HFFc6 (cell line): ENCODE results near the gene COL1A2. TPM values are rescaled to one million over a fixed set of nuclear protein-coding genes. Genes with fewer than 3 reads are reported as not detected.

ENCODE experiments used
- DNase-seq: peaks from one replicate; pipeline ENCODE4 v3.0.0-alpha.2; 2018
- H3K27ac Mint-ChIP-seq: 2 replicates; pipeline ENCODE4 v1.8.0; 2020; ENCODE audit warnings: mild to moderate bottlenecking, mixed read lengths
- H3K27me3 Mint-ChIP-seq: 2 replicates; pipeline ENCODE4 v1.8.0; 2021; ENCODE audit warnings: mild to moderate bottlenecking, moderate library complexity, mixed read lengths; ENCODE audit not compliant: insufficient read depth
- H3K36me3 Mint-ChIP-seq: 2 replicates; pipeline ENCODE4 v1.8.0; 2021; ENCODE audit warnings: low read depth, mixed read lengths
- H3K4me1 Mint-ChIP-seq: 2 replicates; pipeline ENCODE4 v1.8.0; 2020; ENCODE audit warnings: low read depth, mixed read lengths
- H3K4me3 Mint-ChIP-seq: 2 replicates; pipeline ENCODE4 v1.8.0; 2020; ENCODE audit warnings: mild to moderate bottlenecking, moderate library complexity, mixed read lengths
- H3K9me3 Mint-ChIP-seq: 2 replicates; pipeline ENCODE4 v1.8.0; 2020; ENCODE audit warnings: mild to moderate bottlenecking, mixed read lengths
- total RNA-seq, 6 experiments: library from RNA; stranded (reverse); fragmentation: NEBNext Ultra II Directional; extraction: Animal tissue kit (Norgen Biotek cat#: 25700); gene quantifications; 2 replicates in 1 of 6; 3 replicates in 5 of 6; pipeline ENCODE4 v1.2.3, GENCODE V29; 2021
- TF ChIP-seq, protein P1 (sequence below): fragments of 200-600 bp; sonication (generic); IDR thresholded peaks from 2 replicates; pipeline ENCODE4 v1.5.0; 2021; ENCODE audit warnings: antibody characterized with exemption, mild to moderate bottlenecking

Gene COL1A2
- total RNA-seq, 6 experiments from 2014 or later: 3,728 to 6,317 (median 3,918) TPM

DNA sequence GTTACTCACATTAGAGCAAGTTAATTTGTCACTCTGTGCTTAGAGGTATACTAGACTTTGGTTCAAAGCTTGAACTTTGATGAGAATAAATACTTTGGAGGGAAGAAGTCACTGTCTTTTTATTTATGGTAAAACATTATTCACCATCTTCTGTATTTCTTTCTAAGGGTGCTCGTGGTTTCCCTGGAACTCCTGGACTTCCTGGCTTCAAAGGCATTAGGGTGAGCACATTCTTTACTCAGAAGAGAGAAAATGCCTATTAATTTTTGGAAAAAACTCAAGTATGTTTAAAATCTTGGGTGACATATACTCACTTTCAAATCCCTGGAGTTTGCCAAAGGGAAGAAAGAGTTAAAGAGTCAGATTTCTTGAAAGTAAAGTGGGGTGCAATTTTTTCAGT lies 10.8 kb downstream of the COL1A2 start:
- H3K27me3 Mint-ChIP-seq: peaks cover 10% of the 10 kb centered on the region
- peak overlapping the region; percentile 90 for H3K27ac Mint-ChIP-seq
- H3K4me1 Mint-ChIP-seq: peaks cover 100% of the 10 kb centered on the region
- DNase-seq: no peak
- TF ChIP-seq, protein P1, sequence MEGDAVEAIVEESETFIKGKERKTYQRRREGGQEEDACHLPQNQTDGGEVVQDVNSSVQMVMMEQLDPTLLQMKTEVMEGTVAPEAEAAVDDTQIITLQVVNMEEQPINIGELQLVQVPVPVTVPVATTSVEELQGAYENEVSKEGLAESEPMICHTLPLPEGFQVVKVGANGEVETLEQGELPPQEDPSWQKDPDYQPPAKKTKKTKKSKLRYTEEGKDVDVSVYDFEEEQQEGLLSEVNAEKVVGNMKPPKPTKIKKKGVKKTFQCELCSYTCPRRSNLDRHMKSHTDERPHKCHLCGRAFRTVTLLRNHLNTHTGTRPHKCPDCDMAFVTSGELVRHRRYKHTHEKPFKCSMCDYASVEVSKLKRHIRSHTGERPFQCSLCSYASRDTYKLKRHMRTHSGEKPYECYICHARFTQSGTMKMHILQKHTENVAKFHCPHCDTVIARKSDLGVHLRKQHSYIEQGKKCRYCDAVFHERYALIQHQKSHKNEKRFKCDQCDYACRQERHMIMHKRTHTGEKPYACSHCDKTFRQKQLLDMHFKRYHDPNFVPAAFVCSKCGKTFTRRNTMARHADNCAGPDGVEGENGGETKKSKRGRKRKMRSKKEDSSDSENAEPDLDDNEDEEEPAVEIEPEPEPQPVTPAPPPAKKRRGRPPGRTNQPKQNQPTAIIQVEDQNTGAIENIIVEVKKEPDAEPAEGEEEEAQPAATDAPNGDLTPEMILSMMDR: no peak
- H3K36me3 Mint-ChIP-seq: peaks cover 94% of the 10 kb centered on the region
- H3K9me3 Mint-ChIP-seq: no peaks in the 10 kb centered on the region
- H3K4me3 Mint-ChIP-seq: peak overlapping the region; percentile 76

DNA sequence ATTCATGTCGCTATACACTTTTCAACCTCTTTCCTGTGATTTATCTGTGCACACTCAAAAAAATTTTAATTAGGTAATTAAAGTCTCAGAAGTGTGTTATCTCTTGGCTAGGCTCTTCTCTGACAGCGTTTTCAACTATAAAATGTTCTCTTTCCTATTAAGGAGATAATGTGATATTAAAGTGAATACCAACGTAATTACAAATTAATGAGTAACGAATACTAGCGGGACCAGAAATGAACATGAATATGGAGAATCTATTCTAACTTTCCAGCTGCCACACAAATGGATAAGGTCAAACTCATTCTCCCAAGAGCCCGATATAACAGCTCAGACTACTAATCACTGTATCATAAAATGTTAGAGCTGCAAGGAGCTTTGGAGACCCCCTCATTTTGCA lies 12.0 kb downstream of the COL1A2 start:
- peaks cover 15% of the 10 kb centered on the region for H3K27me3 Mint-ChIP-seq
- H3K9me3 Mint-ChIP-seq: no peaks in the 10 kb centered on the region
- peak overlapping the region; percentile 76 for H3K4me3 Mint-ChIP-seq
- DNase-seq: no peak
- H3K4me1 Mint-ChIP-seq: peaks cover 100% of the 10 kb centered on the region
- peak overlapping the region; percentile 90 for H3K27ac Mint-ChIP-seq
- H3K36me3 Mint-ChIP-seq: peaks cover 94% of the 10 kb centered on the region
- TF ChIP-seq, protein P1: no peak

DNA sequence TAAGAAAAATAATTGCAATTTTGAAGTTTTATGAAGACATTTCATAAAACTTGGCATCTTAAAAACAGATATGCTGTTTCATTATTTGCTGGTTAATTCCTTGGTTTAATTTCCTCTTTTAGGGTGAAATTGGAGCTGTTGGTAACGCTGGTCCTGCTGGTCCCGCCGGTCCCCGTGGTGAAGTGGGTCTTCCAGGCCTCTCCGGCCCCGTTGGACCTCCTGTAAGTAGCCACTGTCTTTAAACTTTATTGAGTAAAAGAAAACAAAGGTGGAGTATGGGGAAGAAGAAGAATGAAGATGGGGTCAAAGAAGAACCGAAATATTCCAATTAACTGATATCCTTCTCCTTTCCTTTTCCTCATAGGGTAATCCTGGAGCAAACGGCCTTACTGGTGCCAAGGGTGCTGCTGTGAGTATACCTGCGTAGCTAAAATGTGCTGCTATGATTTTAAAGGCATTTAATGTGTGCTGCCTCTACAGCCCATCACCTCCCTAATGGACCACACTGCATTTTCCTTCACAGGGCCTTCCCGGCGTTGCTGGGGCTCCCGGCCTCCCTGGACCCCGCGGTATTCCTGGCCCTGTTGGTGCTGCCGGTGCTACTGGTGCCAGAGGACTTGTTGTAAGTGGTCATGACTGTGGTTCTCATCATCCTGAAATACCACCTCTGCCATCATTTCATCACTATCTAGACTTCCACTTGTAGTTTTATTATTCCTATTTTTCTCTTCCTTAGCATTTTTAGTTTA lies 14.7 kb downstream of the COL1A2 start:
- TF ChIP-seq, protein P1: no peak
- Mint-ChIP-seq H3K27me3 (peaks cover 29% of the 10 kb centered on the region), H3K27ac (peak overlapping the region; percentile 90), H3K4me1 (peaks cover 100% of the 10 kb centered on the region), H3K4me3 (peak overlapping the region; percentile 76), H3K36me3 (peaks cover 90% of the 10 kb centered on the region), H3K9me3 (no peaks in the 10 kb centered on the region; the same call in 1 of the 2 replicates)
- no peak for DNase-seq

DNA sequence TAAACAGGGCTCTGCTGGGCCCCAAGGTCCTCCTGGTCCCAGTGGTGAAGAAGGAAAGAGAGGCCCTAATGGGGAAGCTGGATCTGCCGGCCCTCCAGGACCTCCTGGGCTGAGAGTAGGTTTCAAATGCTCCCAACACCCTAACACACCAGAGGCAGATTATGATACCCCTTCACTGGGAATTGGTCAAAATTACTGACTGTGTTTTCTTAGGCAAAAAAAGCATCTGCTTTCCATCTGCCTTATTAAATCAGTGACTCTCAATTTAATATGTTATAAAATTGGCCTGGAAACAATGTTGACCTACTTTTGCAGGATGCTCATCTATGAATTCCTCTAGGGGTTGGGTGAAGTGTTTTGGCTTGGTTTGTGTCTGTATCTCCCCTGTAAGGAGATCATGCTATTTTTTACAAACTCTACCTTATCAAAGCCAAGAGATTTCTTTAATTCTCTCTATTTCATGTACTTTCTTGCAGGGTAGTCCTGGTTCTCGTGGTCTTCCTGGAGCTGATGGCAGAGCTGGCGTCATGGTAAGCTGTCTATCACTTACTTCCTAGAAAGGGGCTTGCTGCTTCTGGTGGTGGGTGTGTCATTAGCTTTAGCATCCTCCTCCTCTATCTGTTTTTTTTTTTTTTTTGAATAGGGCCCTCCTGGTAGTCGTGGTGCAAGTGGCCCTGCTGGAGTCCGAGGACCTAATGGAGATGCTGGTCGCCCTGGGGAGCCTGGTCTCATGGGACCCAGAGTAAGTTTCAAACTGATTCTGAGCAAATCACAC lies 15.9 kb downstream of the COL1A2 start:
- peak overlapping the region; percentile 76 for H3K4me3 Mint-ChIP-seq
- no peak for DNase-seq
- H3K36me3 Mint-ChIP-seq: peaks cover 88% of the 10 kb centered on the region
- H3K9me3 Mint-ChIP-seq: no peaks in the 10 kb centered on the region; the same call in 1 of the 2 replicates
- peak overlapping the region; percentile 90 for H3K27ac Mint-ChIP-seq
- H3K27me3 Mint-ChIP-seq: peaks cover 27% of the 10 kb centered on the region
- peaks cover 100% of the 10 kb centered on the region for H3K4me1 Mint-ChIP-seq
- TF ChIP-seq, protein P1: no peak

DNA sequence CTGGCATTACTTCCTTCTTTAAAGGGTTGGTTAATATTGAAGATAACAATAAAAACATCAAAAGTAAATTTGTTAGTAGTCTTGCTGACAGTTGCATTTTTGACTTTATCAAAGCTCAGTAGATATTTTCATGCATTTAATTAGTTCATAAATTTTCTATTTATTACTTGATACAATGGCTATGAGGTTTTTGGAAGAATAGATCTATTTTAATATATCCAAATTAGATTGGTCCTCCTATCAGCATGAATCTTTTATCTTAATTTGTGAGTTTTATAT lies 16.4 kb downstream of the COL1A2 start:
- Mint-ChIP-seq H3K9me3 (no peaks in the 10 kb centered on the region; the same call in 1 of the 2 replicates), H3K27ac (peak overlapping the region; percentile 90), H3K4me3 (peak overlapping the region; percentile 76), H3K27me3 (peaks cover 27% of the 10 kb centered on the region), H3K4me1 (peaks cover 100% of the 10 kb centered on the region), H3K36me3 (peaks cover 88% of the 10 kb centered on the region)
- DNase-seq: no peak
- TF ChIP-seq, protein P1: no peak
